Measurements from ENCODE around the gene USP13.

Gene USP13

DNA sequence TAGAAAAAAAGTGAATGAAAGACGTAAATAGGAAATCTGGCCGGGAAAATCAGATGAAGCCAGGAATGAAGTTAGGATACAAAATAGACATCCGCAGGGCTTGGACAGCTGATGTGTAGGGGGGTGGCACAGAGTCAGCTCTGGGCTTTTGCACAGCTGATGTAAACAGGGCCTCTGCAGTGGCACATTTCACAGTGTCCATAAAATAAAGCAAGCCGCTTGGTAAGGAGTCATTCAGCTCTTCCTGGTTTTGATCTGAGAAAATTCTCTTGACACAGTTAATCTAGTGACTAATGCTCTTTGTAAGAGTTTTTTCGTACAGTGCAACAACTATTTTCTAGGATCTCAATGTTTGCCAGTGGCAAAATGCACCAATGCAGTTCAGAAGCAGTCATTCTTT, 153.3 kb downstream of the USP13 start:
- FAIRE-seq, result no peak

DNA sequence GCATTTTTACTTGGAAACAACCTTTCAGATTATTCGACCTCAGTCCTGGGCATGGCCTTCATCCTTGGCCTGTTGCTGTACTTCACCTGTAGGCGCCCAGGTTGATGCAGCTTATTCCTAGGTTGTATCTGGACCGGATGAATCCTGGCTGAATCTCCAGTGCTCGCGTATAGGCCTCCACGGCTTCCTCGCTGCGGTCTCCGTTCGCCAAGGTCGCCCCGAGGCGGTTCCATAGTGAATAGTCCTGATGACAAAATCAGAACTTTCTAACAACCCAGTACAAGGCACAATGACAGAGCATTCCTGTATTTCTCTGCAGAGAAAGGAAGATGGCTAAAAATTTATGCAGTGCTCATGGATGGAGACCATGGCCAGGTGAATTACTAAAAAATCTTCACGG, 154.7 kb downstream of the USP13 start:
- FAIRE-seq, result no peak

DNA sequence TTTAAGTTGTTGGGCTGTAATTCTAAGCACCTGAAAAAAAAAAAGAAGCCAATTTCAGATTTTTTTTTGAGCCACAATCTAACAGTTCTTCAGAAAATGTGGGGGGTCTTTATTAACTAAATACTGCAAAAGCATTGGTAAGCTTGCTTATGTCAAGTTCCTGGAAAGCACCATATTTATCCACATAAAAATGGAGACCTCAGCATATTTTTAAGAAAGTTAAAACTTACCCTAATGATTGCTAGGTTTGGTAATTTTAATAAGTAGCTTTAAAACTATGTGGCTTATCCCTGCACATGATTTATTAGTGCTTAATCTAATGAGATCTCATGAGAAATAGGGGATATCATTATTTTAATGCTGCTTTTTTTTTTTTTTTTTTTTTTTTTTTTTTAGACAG, 156.8 kb downstream of the USP13 start:
- FAIRE-seq, result no peak

DNA sequence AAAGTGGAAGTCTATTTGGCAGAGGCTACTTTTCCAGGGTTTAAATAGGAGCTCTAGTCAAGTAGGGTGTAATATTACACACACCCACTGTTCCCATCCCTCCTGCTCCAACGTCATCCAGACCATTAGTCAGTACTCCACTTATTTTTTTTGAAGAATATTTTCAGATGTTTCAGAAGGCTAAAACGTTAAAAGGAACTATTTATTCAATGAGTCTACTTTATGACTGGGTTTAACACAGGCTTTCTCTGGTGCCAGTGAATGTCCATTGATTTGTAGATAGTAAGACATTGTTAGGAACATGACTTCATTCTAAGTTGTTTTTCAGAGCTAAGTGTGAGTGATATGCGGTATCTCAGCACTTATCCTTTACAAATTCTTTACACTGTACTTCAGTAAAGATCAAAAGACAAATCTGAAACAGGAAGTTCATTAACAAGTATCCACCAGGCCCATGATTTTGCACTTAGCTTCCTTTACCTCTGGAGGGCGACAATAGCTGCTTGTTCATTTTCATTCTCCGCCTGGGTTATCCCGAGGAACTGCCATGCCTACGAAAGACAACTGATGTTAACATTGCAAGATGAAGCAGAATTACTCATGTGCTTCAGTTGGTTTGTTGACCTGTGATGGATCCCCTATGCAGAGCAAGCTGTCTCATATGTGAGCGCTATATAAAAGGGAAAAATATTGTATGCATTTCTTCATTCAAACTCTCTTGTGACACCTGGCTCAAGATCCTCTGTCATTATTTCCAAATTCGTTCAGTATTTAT, 158.7 kb downstream of the USP13 start:
- FAIRE-seq, result peak; percentile 87

DNA sequence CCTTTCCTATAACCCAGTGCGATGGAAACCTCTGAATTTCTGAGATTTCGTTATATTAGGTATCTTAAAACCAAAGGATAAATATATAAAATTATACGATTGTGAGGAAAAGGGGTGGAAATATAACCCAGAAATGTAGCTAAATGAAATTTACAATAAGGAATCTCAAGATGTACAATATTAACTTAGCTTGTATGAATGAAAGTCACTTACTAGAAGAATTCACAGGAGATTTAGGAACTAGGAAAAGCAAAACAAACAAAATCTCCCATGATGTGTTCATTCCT, 159.2 kb downstream of the USP13 start:
- no peak for FAIRE-seq

DNA sequence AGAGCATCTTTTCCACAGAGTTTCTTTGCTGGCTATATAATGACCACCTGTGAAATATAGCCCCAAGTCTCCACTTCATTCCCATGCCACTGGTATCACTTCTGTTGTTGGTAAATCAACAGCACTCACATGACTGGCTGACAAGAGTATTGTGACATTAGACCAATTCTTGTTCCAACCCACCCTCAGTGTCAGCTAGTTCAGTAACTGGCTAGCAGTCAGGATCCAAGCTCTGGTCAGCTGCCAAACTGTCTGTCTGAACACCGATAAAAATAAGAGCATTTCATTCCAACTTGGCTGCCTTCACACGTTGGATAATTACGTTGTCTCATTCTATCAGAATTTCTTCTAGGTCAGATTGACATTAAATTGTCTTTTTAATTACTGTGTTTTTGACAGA, 166.5 kb downstream of the USP13 start:
- FAIRE-seq, result no peak

DNA sequence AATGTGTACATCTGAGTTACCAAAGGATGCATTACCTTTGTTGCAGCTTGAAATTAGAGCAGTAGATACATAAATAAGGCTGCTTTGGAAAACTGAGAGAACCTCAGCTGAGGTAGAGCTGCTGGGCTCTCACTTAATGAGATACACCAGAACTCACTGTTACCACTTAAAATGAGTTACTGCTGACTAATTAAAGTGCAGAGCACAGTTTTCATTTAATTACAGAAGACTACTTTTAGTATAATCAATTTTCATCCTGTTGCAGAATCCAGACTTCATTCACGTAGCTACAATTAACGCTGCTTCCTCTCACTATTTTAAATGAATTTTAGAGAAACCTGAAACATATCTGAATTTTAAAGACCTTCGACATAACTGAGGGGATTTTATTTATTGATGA, 169.5 kb downstream of the USP13 start:
- FAIRE-seq, result no peak

DNA sequence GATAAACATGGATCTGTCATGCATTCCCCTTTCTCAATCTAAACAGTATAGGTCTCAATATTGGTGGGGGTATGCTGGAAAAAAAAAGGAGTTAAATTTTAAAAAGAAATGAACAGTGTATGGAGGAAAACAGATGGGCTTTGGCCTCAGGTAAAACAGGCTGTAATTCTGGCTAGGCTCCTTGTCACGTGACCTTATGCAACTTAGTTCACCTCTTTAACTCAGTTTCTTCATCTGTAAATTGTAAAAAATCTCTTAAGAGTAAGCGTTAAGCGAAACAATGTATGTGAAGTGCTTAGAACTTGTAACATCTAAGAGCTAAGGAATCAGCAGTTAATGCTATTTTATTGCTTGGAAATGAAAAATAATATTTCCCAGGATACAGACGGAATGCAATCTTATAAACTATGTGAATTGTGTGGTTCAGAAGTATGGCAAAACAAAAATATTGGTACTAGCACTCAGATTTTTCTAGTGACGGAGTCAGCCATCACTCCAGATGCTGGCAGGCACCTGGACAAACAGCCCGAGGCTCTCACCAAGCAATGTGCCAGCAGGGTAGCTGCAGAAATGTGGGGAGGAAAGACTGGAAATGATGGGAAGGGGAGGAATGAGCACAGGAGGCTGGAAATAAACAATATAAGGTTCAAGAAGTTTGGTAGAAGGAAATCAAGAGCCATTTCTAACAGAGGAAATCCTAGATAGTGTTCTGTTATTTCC, 172.8 kb downstream of the USP13 start:
- FAIRE-seq, result no peak

DNA sequence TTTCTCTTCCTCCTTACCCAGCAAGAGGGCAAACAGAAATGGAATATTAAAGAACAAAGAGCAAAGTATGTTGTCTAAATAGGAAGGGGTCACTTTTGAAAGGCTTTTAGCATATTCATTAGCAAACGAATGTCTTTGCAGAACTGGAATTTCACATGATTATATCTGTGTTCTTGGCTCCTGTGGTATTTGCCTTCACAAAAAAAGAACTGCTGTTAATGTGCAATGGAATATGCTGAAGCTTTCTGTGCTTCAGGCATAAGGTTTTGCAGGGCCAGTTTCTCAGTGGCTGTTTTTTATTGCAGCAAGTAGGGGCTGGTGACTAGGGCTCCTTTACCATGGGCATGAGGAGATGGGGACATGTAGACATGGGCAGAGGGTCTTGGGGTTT, 173.4 kb downstream of the USP13 start:
- FAIRE-seq, result no peak

DNA sequence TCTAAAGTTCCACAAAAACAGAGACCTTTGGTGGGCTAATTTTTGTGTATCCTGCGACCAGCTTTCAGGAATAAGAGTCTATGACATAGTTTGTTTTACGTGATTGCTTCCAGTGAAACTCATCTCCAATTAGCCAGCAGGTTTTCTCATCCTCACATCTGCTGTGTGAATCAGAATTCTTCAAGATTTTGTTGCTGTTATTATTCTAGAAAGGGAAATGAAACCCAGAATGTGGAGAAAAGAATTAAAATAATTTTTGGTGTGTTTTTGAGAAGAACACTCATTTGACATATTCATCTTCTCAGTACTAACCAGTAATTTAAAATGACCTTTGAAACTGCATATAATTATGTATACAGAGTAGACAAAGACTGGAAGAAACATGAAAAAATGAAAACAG, 175.9 kb downstream of the USP13 start:
- FAIRE-seq, result no peak

DNA sequence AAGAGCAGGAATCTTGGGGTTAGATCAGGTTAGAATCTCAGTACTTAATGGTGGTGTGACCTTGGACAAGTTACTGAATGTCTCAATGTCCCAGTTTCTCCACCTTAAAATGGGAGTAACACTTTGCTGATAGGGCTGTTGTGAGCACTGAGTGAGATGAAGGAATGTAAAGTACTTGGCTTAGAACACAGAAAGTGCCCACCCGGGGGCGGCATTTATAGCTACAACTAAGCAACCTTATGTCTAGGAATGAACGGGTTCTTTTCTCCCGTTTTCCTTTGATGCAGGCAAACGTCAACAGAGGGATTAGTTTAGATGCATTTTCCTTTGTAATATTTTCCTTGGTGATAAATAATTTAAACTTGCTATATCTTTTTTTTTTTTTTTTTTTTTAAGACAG, 176.6 kb downstream of the USP13 start:
- no peak for FAIRE-seq

DNA sequence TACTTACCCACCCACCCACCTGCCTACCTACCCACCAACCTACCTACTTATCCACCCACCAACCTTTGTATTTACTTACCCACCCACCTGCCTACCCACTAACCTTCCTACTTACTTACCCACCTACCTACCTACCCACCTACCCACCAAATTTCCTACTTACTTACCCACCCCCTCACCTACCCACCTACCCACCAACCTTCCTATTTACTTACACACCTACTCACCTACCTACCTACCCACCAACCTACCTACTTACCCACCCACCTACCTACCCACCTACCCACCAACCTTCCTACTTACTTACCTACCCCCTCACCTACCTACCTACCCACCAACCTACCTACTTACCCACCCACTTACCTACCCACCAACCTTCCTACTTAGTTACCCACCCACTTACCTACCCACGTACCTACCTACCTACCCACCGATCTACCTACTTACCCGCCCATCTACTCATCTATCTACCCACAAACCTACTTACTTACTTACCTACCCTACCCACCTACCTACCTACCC, 179.6 kb downstream of the USP13 start:
- FAIRE-seq, result no peak

DNA sequence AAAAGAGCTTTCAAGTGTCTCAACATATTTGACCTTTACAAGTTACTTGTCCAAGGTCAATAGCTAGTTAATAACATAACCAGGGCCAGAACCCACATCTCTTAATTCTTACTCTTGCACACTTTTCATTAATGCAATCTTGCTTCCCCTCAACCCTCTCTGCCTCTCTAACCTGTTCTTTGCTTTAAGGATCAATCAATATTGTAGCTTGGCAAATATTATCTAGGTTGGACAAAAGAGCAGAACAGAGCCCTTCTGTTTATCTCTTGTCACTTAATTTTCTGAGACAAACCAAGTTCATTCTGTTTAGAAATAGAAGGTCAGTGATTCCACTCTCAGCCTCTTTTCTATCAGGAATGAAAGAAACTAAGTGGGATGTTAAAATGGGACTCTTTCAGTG, 180.5 kb downstream of the USP13 start:
- no peak for FAIRE-seq

DNA sequence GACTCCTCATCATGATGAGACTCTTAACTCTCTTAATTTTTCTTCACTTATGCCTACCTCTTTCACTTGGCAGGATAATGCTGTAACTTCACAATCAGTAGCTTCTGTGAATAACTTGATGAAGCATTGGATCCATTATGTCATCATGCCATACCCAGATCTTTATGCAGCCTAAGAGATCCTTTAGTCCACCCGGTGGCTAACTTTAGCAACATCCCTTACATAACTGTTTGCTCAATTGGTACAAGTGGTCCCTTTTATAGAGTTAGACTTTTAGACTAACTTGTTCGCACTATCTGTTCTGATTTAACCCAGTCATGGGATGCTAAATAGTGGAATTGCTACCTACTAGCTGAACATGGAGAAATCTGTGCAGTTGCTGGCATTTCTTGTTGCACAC, 184.5 kb downstream of the USP13 start:
- no peak for FAIRE-seq
